BLaER1 (cell line): ENCODE data around the gene NTM.

ENCODE experiments used
- H3K27ac ChIP-seq: shearing (Covaris generic); formaldehyde crosslinking; 2 replicates; pipeline ENCODE4 v1.8.1; 2022
- H3K27me3 ChIP-seq: shearing (Covaris generic); formaldehyde crosslinking; 2 replicates; pipeline ENCODE4 v1.8.1; 2022
- H3K36me3 ChIP-seq: shearing (Covaris generic); formaldehyde crosslinking; 2 replicates; pipeline ENCODE4 v1.8.1; 2022
- H3K4me1 ChIP-seq: shearing (Covaris generic); formaldehyde crosslinking; 2 replicates; pipeline ENCODE4 v1.8.1; 2022
- H3K4me2 ChIP-seq: shearing (Covaris generic); formaldehyde crosslinking; 2 replicates; pipeline ENCODE4 v1.8.1; 2022
- H3K4me3 ChIP-seq: shearing (Covaris generic); formaldehyde crosslinking; 2 replicates; pipeline ENCODE4 v1.8.1; 2022
- H3K9ac ChIP-seq: shearing (Covaris generic); formaldehyde crosslinking; 2 replicates; pipeline ENCODE4 v1.8.1; 2022
- H3K9me3 ChIP-seq: shearing (Covaris generic); formaldehyde crosslinking; 2 replicates; pipeline ENCODE4 v1.8.1; 2022
- H4K20me1 ChIP-seq: shearing (Covaris generic); formaldehyde crosslinking; 2 replicates; pipeline ENCODE4 v1.8.1; 2022
- Cebpa-rat ChIP-seq: shearing (Covaris generic); IDR thresholded peaks from 2 replicates; pipeline ENCODE4 v1.8.1; 2022

Gene NTM

GRCh38 chr11:132033051-132033450 lies 662.6 kb downstream of the NTM start:
- Histone ChIP-seq H3K36me3 (no peaks in the 10 kb centered on the region), H3K4me3 (no peak overlapping the region), H4K20me1 (no peaks in the 10 kb centered on the region), H3K9me3 (no peaks in the 10 kb centered on the region), H3K4me1 (no peaks in the 10 kb centered on the region), H3K9ac (no peak overlapping the region), H3K4me2 (no peak overlapping the region), H3K27me3 (no peaks in the 10 kb centered on the region), H3K27ac (no peak overlapping the region)
- TF ChIP-seq Cebpa-rat, result no peak

GRCh38 chr11:132035228-132035627 lies 664.8 kb downstream of the NTM start:
- Histone ChIP-seq H3K4me1 (no peaks in the 10 kb centered on the region), H3K4me2 (no peak overlapping the region), H3K27me3 (no peaks in the 10 kb centered on the region), H3K9me3 (no peaks in the 10 kb centered on the region), H4K20me1 (no peaks in the 10 kb centered on the region), H3K27ac (no peak overlapping the region), H3K4me3 (no peak overlapping the region), H3K36me3 (no peaks in the 10 kb centered on the region), H3K9ac (no peak overlapping the region)
- TF ChIP-seq Cebpa-rat, result no peak

- H3K4me2 ChIP-seq, result no peak overlapping the region
- no peak overlapping the region for H3K9ac ChIP-seq
- no peak for TF ChIP-seq Cebpa-rat
- no peaks in the 10 kb centered on the region for H3K36me3 ChIP-seq
- no peaks in the 10 kb centered on the region for H3K9me3 ChIP-seq
- H4K20me1 ChIP-seq, result no peaks in the 10 kb centered on the region
- H3K27me3 ChIP-seq, result no peaks in the 10 kb centered on the region
- H3K4me3 ChIP-seq, result no peak overlapping the region
- H3K4me1 ChIP-seq, result no peaks in the 10 kb centered on the region
- no peak overlapping the region for H3K27ac ChIP-seq
Measured at GRCh38 chr11:132035766-132036165, 665.4 kb downstream of the NTM start.

GRCh38 chr11:132036220-132036619 lies 665.8 kb downstream of the NTM start:
- H3K27ac ChIP-seq, result no peak overlapping the region
- H3K4me3 ChIP-seq, result no peak overlapping the region
- TF ChIP-seq Cebpa-rat, result no peak

GRCh38 chr11:132036746-132037466 lies 666.5 kb downstream of the NTM start:
- Histone ChIP-seq H3K36me3 (no peaks in the 10 kb centered on the region), H3K4me2 (no peak overlapping the region), H3K9me3 (no peaks in the 10 kb centered on the region), H3K4me3 (no peak overlapping the region), H3K4me1 (no peaks in the 10 kb centered on the region), H3K27me3 (no peaks in the 10 kb centered on the region), H3K27ac (no peak overlapping the region), H3K9ac (no peak overlapping the region), H4K20me1 (no peaks in the 10 kb centered on the region)
- TF ChIP-seq Cebpa-rat, result no peak

More at GRCh38 chr11:132036220-132036619, 665.8 kb downstream of the NTM start:
- Histone ChIP-seq H3K4me2 (no peak overlapping the region), H3K27me3 (no peaks in the 10 kb centered on the region), H4K20me1 (no peaks in the 10 kb centered on the region), H3K9ac (no peak overlapping the region), H3K36me3 (no peaks in the 10 kb centered on the region), H3K4me1 (no peaks in the 10 kb centered on the region), H3K9me3 (no peaks in the 10 kb centered on the region)

- Histone ChIP-seq H3K9me3 (no peaks in the 10 kb centered on the region), H3K4me3 (no peak overlapping the region), H3K4me2 (no peak overlapping the region), H4K20me1 (no peaks in the 10 kb centered on the region), H3K27me3 (no peaks in the 10 kb centered on the region), H3K9ac (no peak overlapping the region), H3K36me3 (no peaks in the 10 kb centered on the region), H3K4me1 (no peaks in the 10 kb centered on the region), H3K27ac (no peak overlapping the region)
- TF ChIP-seq Cebpa-rat, result no peak
Measured at GRCh38 chr11:132037467-132037862, 667.0 kb downstream of the NTM start.

GRCh38 chr11:132037956-132038355 lies 667.5 kb downstream of the NTM start:
- no peak overlapping the region for H3K4me2 ChIP-seq
- no peaks in the 10 kb centered on the region for H3K36me3 ChIP-seq
- no peaks in the 10 kb centered on the region for H3K4me1 ChIP-seq
- no peak overlapping the region for H3K4me3 ChIP-seq
- H3K27ac ChIP-seq, result no peak overlapping the region
- H3K9ac ChIP-seq, result no peak overlapping the region
- H3K27me3 ChIP-seq, result no peaks in the 10 kb centered on the region
- no peaks in the 10 kb centered on the region for H3K9me3 ChIP-seq
- TF ChIP-seq Cebpa-rat, result no peak
- H4K20me1 ChIP-seq, result no peaks in the 10 kb centered on the region

GRCh38 chr11:132039521-132039920 lies 669.1 kb downstream of the NTM start:
- Histone ChIP-seq H3K27me3 (no peaks in the 10 kb centered on the region), H3K9ac (no peak overlapping the region), H3K4me2 (no peak overlapping the region), H3K36me3 (no peaks in the 10 kb centered on the region), H4K20me1 (no peaks in the 10 kb centered on the region), H3K4me1 (no peaks in the 10 kb centered on the region), H3K4me3 (no peak overlapping the region), H3K9me3 (no peaks in the 10 kb centered on the region), H3K27ac (no peak overlapping the region)
- no peak for TF ChIP-seq Cebpa-rat

GRCh38 chr11:132042296-132042695 lies 671.9 kb downstream of the NTM start:
- H3K4me1 ChIP-seq, result no peaks in the 10 kb centered on the region
- H3K4me2 ChIP-seq, result no peak overlapping the region
- no peaks in the 10 kb centered on the region for H3K36me3 ChIP-seq
- H3K27ac ChIP-seq, result no peak overlapping the region
- H4K20me1 ChIP-seq, result no peaks in the 10 kb centered on the region
- H3K9me3 ChIP-seq, result no peaks in the 10 kb centered on the region
- H3K9ac ChIP-seq, result no peak overlapping the region
- H3K27me3 ChIP-seq, result no peaks in the 10 kb centered on the region
- no peak for TF ChIP-seq Cebpa-rat
- no peak overlapping the region for H3K4me3 ChIP-seq

- no peaks in the 10 kb centered on the region for H3K27me3 ChIP-seq
- TF ChIP-seq Cebpa-rat, result no peak
- H4K20me1 ChIP-seq, result no peaks in the 10 kb centered on the region
- H3K4me2 ChIP-seq, result no peak overlapping the region
- no peaks in the 10 kb centered on the region for H3K4me1 ChIP-seq
- H3K9me3 ChIP-seq, result no peaks in the 10 kb centered on the region
- no peak overlapping the region for H3K9ac ChIP-seq
- no peak overlapping the region for H3K4me3 ChIP-seq
- no peaks in the 10 kb centered on the region for H3K36me3 ChIP-seq
- no peak overlapping the region for H3K27ac ChIP-seq
Measured at GRCh38 chr11:132043714-132044113, 673.3 kb downstream of the NTM start.

- Histone ChIP-seq H3K4me3 (no peak overlapping the region), H3K36me3 (no peaks in the 10 kb centered on the region), H3K4me2 (no peak overlapping the region), H3K27me3 (no peaks in the 10 kb centered on the region), H3K27ac (no peak overlapping the region), H3K9ac (no peak overlapping the region), H3K4me1 (no peaks in the 10 kb centered on the region), H4K20me1 (no peaks in the 10 kb centered on the region), H3K9me3 (no peaks in the 10 kb centered on the region)
- TF ChIP-seq Cebpa-rat, result no peak
Measured at GRCh38 chr11:132045107-132045506, 674.7 kb downstream of the NTM start.
